HG02798 (cell line): ENCODE data around the gene MID2.
A peak's percentile ranks its signal among the peaks of the same experiment; 100 is the strongest.
"Not testable (repeated sequence)": the region's sequence is repeated elsewhere in the genome, so short reads cannot be mapped to it uniquely, and the experiment has no call there.

Experiments
- ATAC-seq: cut with Tn5 transposase; IDR thresholded peaks from one replicate; pipeline ENCODE4 v1.9.1; 2021; ENCODE audit warnings: mild to moderate bottlenecking; ENCODE audit not compliant: unreplicated experiment, poor library complexity

Gene MID2

GRCh38 chrX:107825698-107826237 lies at the start of gene MID2:
Gene MID2, plus strand, starts transcription at chrX:107825866. Its CDS starts 561 bp downstream, at chrX:107826427.
- ATAC-seq = peak; percentile 52

GRCh38 chrX:107776649-107777535 lies 48.8 kb upstream of the MID2 start:
- peak; percentile 84 for ATAC-seq

GRCh38 chrX:107777536-107777832 lies 48.2 kb upstream of the MID2 start, which contains the start of gene NCBP2L:
Gene NCBP2L, plus strand, starts transcription at chrX:107777733. Its CDS starts 16,488 bp downstream, at chrX:107794221.
- no peak for ATAC-seq

- ATAC-seq = no peak
Measured at GRCh38 chrX:107780525-107780924, 45.1 kb upstream of the MID2 start.

GRCh38 chrX:107787827-107788226 lies 37.8 kb upstream of the MID2 start:
- ATAC-seq = no peak

GRCh38 chrX:107804427-107804826 lies 21.2 kb upstream of the MID2 start:
- ATAC-seq = no peak

- no peak for ATAC-seq
Measured at GRCh38 chrX:107805179-107805578, 20.5 kb upstream of the MID2 start.

GRCh38 chrX:107810053-107810452 lies 15.6 kb upstream of the MID2 start:
- ATAC-seq = not testable (repeated sequence)

GRCh38 chrX:107818900-107819521 lies 6.7 kb upstream of the MID2 start:
- no peak for ATAC-seq

GRCh38 chrX:107823042-107823441 lies 2.6 kb upstream of the MID2 start:
- ATAC-seq = no peak

GRCh38 chrX:107823456-107823855 lies 2.2 kb upstream of the MID2 start:
- no peak for ATAC-seq

GRCh38 chrX:107826238-107827029 lies 768 bp downstream of the MID2 start:
- ATAC-seq = peak; percentile 74

GRCh38 chrX:107827030-107827831 lies 1.6 kb downstream of the MID2 start:
- no peak for ATAC-seq

GRCh38 chrX:107827852-107828251 lies 2.2 kb downstream of the MID2 start:
- no peak for ATAC-seq

- no peak for ATAC-seq
Measured at GRCh38 chrX:107829878-107830277, 4.2 kb downstream of the MID2 start.

- ATAC-seq = no peak
Measured at GRCh38 chrX:107831071-107831730, 5.5 kb downstream of the MID2 start.

- no peak for ATAC-seq
Measured at GRCh38 chrX:107834275-107835201, 8.9 kb downstream of the MID2 start.

- ATAC-seq = no peak
Measured at GRCh38 chrX:107836958-107837357, 11.3 kb downstream of the MID2 start.
